ENCODE measurements around the gene CD3E. TPM values are rescaled to one million over a fixed set of nuclear protein-coding genes. Genes with fewer than 3 reads are reported as not detected.

The CD3E gene
- total RNA-seq, 2 experiments from 2014 or later = 377 to 415 TPM

GRCh38 chr11:118275176-118275575 is 29.4 kb upstream of the CD3E start:
- peaks cover 38% of the 10 kb centered on the region for H3K4me1 Mint-ChIP-seq (ENCODE audit: low read depth)
- H3K27me3 Mint-ChIP-seq (ENCODE audit: low read depth) = no peaks in the 10 kb centered on the region
- intact Hi-C loops (cut with micrococcal nuclease) = loop anchor here (1.0 kb wide), 1 partner anchor 12 kb away; no protein-coding TSS in a partner anchor
- H3K27ac Mint-ChIP-seq = peak overlapping the region; percentile 85
- DNase-seq = no peak
- no peaks in the 10 kb centered on the region for H3K9me3 Mint-ChIP-seq
- CTCF ChIA-PET = interaction anchor here (0.6 to 3.0 kb wide), 7 partner anchors 9 to 104 kb away, joined by 3 to 15 read pairs (median 4); partner anchors contain the start of gene MPZL2
- H3K36me3 Mint-ChIP-seq (ENCODE audit: low read depth) = no peaks in the 10 kb centered on the region
- no peak overlapping the region for H3K4me3 Mint-ChIP-seq

GRCh38 chr11:118276422-118276821 is 28.1 kb upstream of the CD3E start:
- intact Hi-C loops (cut with micrococcal nuclease) = no loop called here
- no peaks in the 10 kb centered on the region for H3K36me3 Mint-ChIP-seq (ENCODE audit: low read depth)
- CTCF ChIA-PET = interaction anchor here (0.9 to 3.0 kb wide), 4 partner anchors 10 to 105 kb away, joined by 4 to 15 read pairs (median 5); no protein-coding TSS in a partner anchor
- H3K4me1 Mint-ChIP-seq (ENCODE audit: low read depth) = peaks cover 46% of the 10 kb centered on the region
- DNase-seq = no peak
- no peaks in the 10 kb centered on the region for H3K9me3 Mint-ChIP-seq
- peak overlapping the region; percentile 85 for H3K27ac Mint-ChIP-seq
- no peaks in the 10 kb centered on the region for H3K27me3 Mint-ChIP-seq (ENCODE audit: low read depth)
- H3K4me3 Mint-ChIP-seq = no peak overlapping the region

GRCh38 chr11:118277312-118277711 is 27.2 kb upstream of the CD3E start:
- no peak overlapping the region for H3K4me3 Mint-ChIP-seq
- intact Hi-C loops (cut with micrococcal nuclease) = no loop called here
- H3K27me3 Mint-ChIP-seq (ENCODE audit: low read depth) = no peaks in the 10 kb centered on the region
- no peaks in the 10 kb centered on the region for H3K9me3 Mint-ChIP-seq
- DNase-seq = peak; percentile 55
- CTCF ChIA-PET = interaction anchor here (0.7 to 3.0 kb wide), 6 partner anchors 12 to 106 kb away, joined by 3 to 15 read pairs (median 4); partner anchors contain the start of gene MPZL2
- no peak overlapping the region for H3K27ac Mint-ChIP-seq
- H3K36me3 Mint-ChIP-seq (ENCODE audit: low read depth) = no peaks in the 10 kb centered on the region
- peaks cover 52% of the 10 kb centered on the region for H3K4me1 Mint-ChIP-seq (ENCODE audit: low read depth)

GRCh38 chr11:118281284-118281683 is 23.2 kb upstream of the CD3E start:
- Mint-ChIP-seq H3K4me1 (ENCODE audit: low read depth) (peaks cover 56% of the 10 kb centered on the region), H3K27ac (no peak overlapping the region), H3K27me3 (ENCODE audit: low read depth) (no peaks in the 10 kb centered on the region), H3K36me3 (ENCODE audit: low read depth) (no peaks in the 10 kb centered on the region), H3K9me3 (no peaks in the 10 kb centered on the region), H3K4me3 (no peak overlapping the region)
- peak; percentile 58 for DNase-seq
- intact Hi-C loops (cut with micrococcal nuclease) = no loop called here
- CTCF ChIA-PET = interaction anchor here (0.6 to 1.9 kb wide), 6 partner anchors 14 to 109 kb away, joined by 3 to 8 read pairs (median 4); no protein-coding TSS in a partner anchor

GRCh38 chr11:118282606-118283005 is 21.9 kb upstream of the CD3E start:
- CTCF ChIA-PET = interaction anchor here (1.1 to 1.9 kb wide), 7 partner anchors 13 to 84 kb away, joined by 3 to 8 read pairs (median 4); partner anchors contain the start of gene MPZL2
- H3K36me3 Mint-ChIP-seq (ENCODE audit: low read depth) = no peaks in the 10 kb centered on the region
- intact Hi-C loops (cut with micrococcal nuclease) = no loop called here
- no peak overlapping the region for H3K27ac Mint-ChIP-seq
- no peak for DNase-seq
- no peaks in the 10 kb centered on the region for H3K27me3 Mint-ChIP-seq (ENCODE audit: low read depth)
- no peak overlapping the region for H3K4me3 Mint-ChIP-seq
- H3K4me1 Mint-ChIP-seq (ENCODE audit: low read depth) = peaks cover 51% of the 10 kb centered on the region
- no peaks in the 10 kb centered on the region for H3K9me3 Mint-ChIP-seq

GRCh38 chr11:118283037-118283636 is 21.4 kb upstream of the CD3E start:
- no peaks in the 10 kb centered on the region for H3K27me3 Mint-ChIP-seq (ENCODE audit: low read depth)
- DNase-seq = no peak
- H3K27ac Mint-ChIP-seq = peak overlapping the region; percentile 75
- H3K4me1 Mint-ChIP-seq (ENCODE audit: low read depth) = peaks cover 51% of the 10 kb centered on the region
- intact Hi-C loops (cut with micrococcal nuclease) = no loop called here
- H3K4me3 Mint-ChIP-seq = no peak overlapping the region
- CTCF ChIA-PET = interaction anchor here (0.9 to 2.7 kb wide), 12 partner anchors 12 to 85 kb away, joined by 3 to 13 read pairs (median 4); partner anchors contain the start of gene MPZL2
- no peaks in the 10 kb centered on the region for H3K9me3 Mint-ChIP-seq
- H3K36me3 Mint-ChIP-seq (ENCODE audit: low read depth) = no peaks in the 10 kb centered on the region

- H3K4me3 Mint-ChIP-seq = no peak overlapping the region
- DNase-seq = peak; percentile 55
Measured at GRCh38 chr11:118283756-118284350, 20.7 kb upstream of the CD3E start.

GRCh38 chr11:118286545-118286944 is 18.0 kb upstream of the CD3E start:
- CTCF ChIA-PET = interaction anchor here (0.7 to 2.3 kb wide), 3 partner anchors 9 to 88 kb away, joined by 3 to 6 read pairs (median 5); no protein-coding TSS in a partner anchor
- intact Hi-C loops (cut with micrococcal nuclease) = no loop called here

More at GRCh38 chr11:118283756-118284350, 20.7 kb upstream of the CD3E start:
- CTCF ChIA-PET = interaction anchor here (0.9 to 2.7 kb wide), 10 partner anchors 8 to 86 kb away, joined by 3 to 13 read pairs (median 4); partner anchors contain the start of genes JAML and MPZL2
- peaks cover 51% of the 10 kb centered on the region for H3K4me1 Mint-ChIP-seq (ENCODE audit: low read depth)
- no peaks in the 10 kb centered on the region for H3K27me3 Mint-ChIP-seq (ENCODE audit: low read depth)
- intact Hi-C loops (cut with micrococcal nuclease) = no loop called here
- H3K36me3 Mint-ChIP-seq (ENCODE audit: low read depth) = no peaks in the 10 kb centered on the region
- H3K9me3 Mint-ChIP-seq = no peaks in the 10 kb centered on the region
- H3K27ac Mint-ChIP-seq = peak overlapping the region; percentile 75

GRCh38 chr11:118287006-118287405 is 17.5 kb upstream of the CD3E start:
- Mint-ChIP-seq H3K27ac (peak overlapping the region; percentile 22), H3K4me1 (ENCODE audit: low read depth) (peaks cover 47% of the 10 kb centered on the region), H3K36me3 (ENCODE audit: low read depth) (no peaks in the 10 kb centered on the region), H3K27me3 (ENCODE audit: low read depth) (no peaks in the 10 kb centered on the region), H3K4me3 (no peak overlapping the region), H3K9me3 (peaks cover 2% of the 10 kb centered on the region)
- intact Hi-C loops (cut with micrococcal nuclease) = no loop called here
- no peak for DNase-seq
- CTCF ChIA-PET = interaction anchor here (0.7 to 2.3 kb wide), 3 partner anchors 9 to 89 kb away, joined by 3 to 6 read pairs (median 5); no protein-coding TSS in a partner anchor

More at GRCh38 chr11:118286545-118286944, 18.0 kb upstream of the CD3E start:
- Mint-ChIP-seq H3K36me3 (ENCODE audit: low read depth) (no peaks in the 10 kb centered on the region), H3K4me1 (ENCODE audit: low read depth) (peaks cover 49% of the 10 kb centered on the region), H3K4me3 (no peak overlapping the region), H3K27ac (no peak overlapping the region), H3K9me3 (peaks cover 2% of the 10 kb centered on the region), H3K27me3 (ENCODE audit: low read depth) (no peaks in the 10 kb centered on the region)
- DNase-seq = no peak

GRCh38 chr11:118289401-118289800 is 15.1 kb upstream of the CD3E start:
- Mint-ChIP-seq H3K27me3 (ENCODE audit: low read depth) (no peaks in the 10 kb centered on the region), H3K4me3 (no peak overlapping the region), H3K9me3 (peaks cover 2% of the 10 kb centered on the region), H3K27ac (no peak overlapping the region), H3K36me3 (ENCODE audit: low read depth) (no peaks in the 10 kb centered on the region), H3K4me1 (ENCODE audit: low read depth) (peaks cover 27% of the 10 kb centered on the region)
- no peak for DNase-seq
- CTCF ChIA-PET = interaction anchor here (0.7 to 3.4 kb wide), 7 partner anchors 12 to 145 kb away, joined by 3 to 35 read pairs (median 4); partner anchors contain the start of gene MPZL2
- intact Hi-C loops (cut with micrococcal nuclease) = loop anchor here (1.0 kb wide), 1 partner anchor 25 kb away; the partner anchor contains the start of gene MPZL2

GRCh38 chr11:118290923-118291322 is 13.6 kb upstream of the CD3E start:
- peaks cover 2% of the 10 kb centered on the region for H3K9me3 Mint-ChIP-seq
- no peak overlapping the region for H3K27ac Mint-ChIP-seq
- H3K27me3 Mint-ChIP-seq (ENCODE audit: low read depth) = no peaks in the 10 kb centered on the region
- H3K4me1 Mint-ChIP-seq (ENCODE audit: low read depth) = peaks cover 28% of the 10 kb centered on the region
- H3K4me3 Mint-ChIP-seq = no peak overlapping the region
- CTCF ChIA-PET = interaction anchor here (0.7 to 3.4 kb wide), 17 partner anchors 11 to 147 kb away, joined by 3 to 42 read pairs (median 4); partner anchors contain the start of gene CD3D
- intact Hi-C loops (cut with micrococcal nuclease) = loop anchor here (1.0 kb wide), 3 partner anchors 33 to 146 kb away; no protein-coding TSS in a partner anchor
- no peaks in the 10 kb centered on the region for H3K36me3 Mint-ChIP-seq (ENCODE audit: low read depth)
- DNase-seq = peak; percentile 74

All from activated naive CD4-positive, alpha-beta T cell treated with anti-CD3 and anti-CD28 coated beads for 36 hours (primary cell).